Progenitor cell of endocrine pancreas (in vitro differentiated cells): ENCODE measurements around the gene NFKB2. TPM values are rescaled to one million over a fixed set of nuclear protein-coding genes. Genes with fewer than 3 reads are reported as not detected.

Experiments
- DNase-seq: peaks from one replicate; pipeline ENCODE4 v3.0.0; 2021; ENCODE audit warnings: low spot score; ENCODE audit not compliant: unreplicated experiment
- H3K27ac Mint-ChIP-seq: 2 replicates; pipeline ENCODE4 v1.8.0; 2021; ENCODE audit warnings: mild to moderate bottlenecking, moderate library complexity, mixed read lengths
- H3K27me3 Mint-ChIP-seq: 2 replicates; pipeline ENCODE4 v1.8.0; 2021; ENCODE audit warnings: mixed read lengths
- H3K36me3 Mint-ChIP-seq: 2 replicates; pipeline ENCODE4 v1.8.0; 2022; ENCODE audit warnings: mixed read lengths; ENCODE audit not compliant: insufficient read depth
- H3K4me1 Mint-ChIP-seq: 2 replicates; pipeline ENCODE4 v1.8.0; 2021; ENCODE audit warnings: low read depth, mixed read lengths
- H3K4me3 Mint-ChIP-seq: 2 replicates; pipeline ENCODE4 v1.8.0; 2021; ENCODE audit warnings: low read depth, mild to moderate bottlenecking, moderate library complexity, mixed read lengths
- H3K9me3 Mint-ChIP-seq: 2 replicates; pipeline ENCODE4 v1.8.0; 2021; ENCODE audit warnings: low read depth, mixed read lengths
- CTCF ChIP-seq: fragments of 200-600 bp; sonication (generic); IDR thresholded peaks from one replicate; pipeline ENCODE4 v1.5.0; 2021; ENCODE audit warnings: antibody characterized with exemption, mild to moderate bottlenecking; ENCODE audit not compliant: unreplicated experiment
- total RNA-seq: library from RNA; stranded (reverse); gene quantifications from 2 replicates; pipeline ENCODE4 v1.2.1, GENCODE V29; 2021

Gene NFKB2
- total RNA-seq, 1 donor from 2014 or later: 21.6 TPM

- no peaks in the 10 kb centered on the region for H3K4me1 Mint-ChIP-seq
- H3K36me3 Mint-ChIP-seq: peaks cover 28% of the 10 kb centered on the region
- no peaks in the 10 kb centered on the region for H3K27me3 Mint-ChIP-seq
- H3K9me3 Mint-ChIP-seq: no peaks in the 10 kb centered on the region
- no peak overlapping the region for H3K27ac Mint-ChIP-seq
- no peak overlapping the region for H3K4me3 Mint-ChIP-seq
- TF ChIP-seq CTCF: no peak
- no peak for DNase-seq
These were observed 36.7 kb upstream of the NFKB2 start for GRCh38 chr10:102358712-102359382.

- Mint-ChIP-seq H3K4me1 (no peaks in the 10 kb centered on the region), H3K4me3 (no peak overlapping the region), H3K27ac (no peak overlapping the region), H3K27me3 (no peaks in the 10 kb centered on the region), H3K9me3 (peaks cover 7% of the 10 kb centered on the region), H3K36me3 (peaks cover 52% of the 10 kb centered on the region)
- DNase-seq: no peak
- no peak for TF ChIP-seq CTCF
These were observed 28.1 kb upstream of the NFKB2 start for GRCh38 chr10:102367441-102367840.

GRCh38 chr10:102368077-102368476 lies 27.4 kb upstream of the NFKB2 start:
- H3K27me3 Mint-ChIP-seq: no peaks in the 10 kb centered on the region
- no peak overlapping the region for H3K4me3 Mint-ChIP-seq
- H3K27ac Mint-ChIP-seq: no peak overlapping the region
- no peaks in the 10 kb centered on the region for H3K4me1 Mint-ChIP-seq
- peaks cover 7% of the 10 kb centered on the region for H3K9me3 Mint-ChIP-seq
- H3K36me3 Mint-ChIP-seq: peaks cover 49% of the 10 kb centered on the region
- no peak for TF ChIP-seq CTCF
- no peak for DNase-seq

- DNase-seq: no peak
- Mint-ChIP-seq H3K27me3 (no peaks in the 10 kb centered on the region), H3K4me3 (no peak overlapping the region), H3K9me3 (peaks cover 7% of the 10 kb centered on the region), H3K27ac (no peak overlapping the region), H3K36me3 (peaks cover 51% of the 10 kb centered on the region), H3K4me1 (no peaks in the 10 kb centered on the region)
- TF ChIP-seq CTCF: no peak
These were observed 24.2 kb upstream of the NFKB2 start for GRCh38 chr10:102371295-102371694.

GRCh38 chr10:102375250-102375649 lies 20.3 kb upstream of the NFKB2 start:
- H3K4me1 Mint-ChIP-seq: no peaks in the 10 kb centered on the region
- DNase-seq: no peak
- H3K9me3 Mint-ChIP-seq: peaks cover 4% of the 10 kb centered on the region
- H3K4me3 Mint-ChIP-seq: no peak overlapping the region
- H3K27ac Mint-ChIP-seq: no peak overlapping the region
- peaks cover 34% of the 10 kb centered on the region for H3K36me3 Mint-ChIP-seq
- no peak for TF ChIP-seq CTCF
- H3K27me3 Mint-ChIP-seq: no peaks in the 10 kb centered on the region
